Urinary bladder (tissue), 4 donors: ENCODE results near the gene RTN4R. TPM values are rescaled to one million over a fixed set of nuclear protein-coding genes. Genes with fewer than 3 reads are reported as not detected.
"Not testable (repeated sequence)": the region's sequence is repeated elsewhere in the genome, so short reads cannot be mapped to it uniquely, and the experiment has no call there.

Experiments
- DNase-seq: peaks from one replicate; pipeline ENCODE4 v3.0.0-alpha.2; 2015; ENCODE audit errors: extremely low spot score
- H3K27ac ChIP-seq: one replicate; pipeline ENCODE4 v1.5.1; 2013; ENCODE audit warnings: low read depth, mild to moderate bottlenecking, moderate library complexity
- H3K36me3 ChIP-seq: one replicate; pipeline ENCODE4 v1.6.1; 2013; ENCODE audit warnings: mild to moderate bottlenecking, moderate library complexity; ENCODE audit not compliant: insufficient read depth
- H3K4me1 ChIP-seq: one replicate; pipeline ENCODE4 v1.6.1; 2013; ENCODE audit warnings: mild to moderate bottlenecking, moderate library complexity; ENCODE audit not compliant: insufficient read depth
- H3K4me3 ChIP-seq: one replicate; pipeline ENCODE4 v1.5.1; 2013; ENCODE audit warnings: low read depth, low read length
- WGBS: extraction: QIAGEN DNeasy Blood & Tissue Kit; methylation state at CpG from one replicate; pipeline ENCODE4 v1.1.7; 2013; 5-methylcytosine and 5-hydroxymethylcytosine counted together
- polyA plus RNA-seq: library from polyadenylated mRNA; stranded (reverse); fragments of 200-250 nt; gene quantifications from one replicate; pipeline ENCODE4 v1.2.3, GENCODE V29; 2013
- total RNA-seq: library from RNA; depleted of rRNA; stranded (reverse); fragments of >200 nt; gene quantifications from one replicate; pipeline ENCODE4 v1.2.3, GENCODE V29; 2014
- donor health status: healthy with polysubstance abuse.
- donor health status: healthy.

RTN4R gene
- total and polyA plus RNA-seq, 2 donors, result 1.1 to 3.1 TPM

- no peak overlapping the region for H3K27ac ChIP-seq
- 96% methylated on average over 13 of the region's 13 CpGs for WGBS
- no peaks in the 10 kb centered on the region for H3K4me1 ChIP-seq
- H3K4me3 ChIP-seq, result no peak overlapping the region
- no peak for DNase-seq
- no peaks in the 10 kb centered on the region for H3K36me3 ChIP-seq
Measured at GRCh38 chr22:20275836-20276235, 7.7 kb upstream of the RTN4R start.

DNA sequence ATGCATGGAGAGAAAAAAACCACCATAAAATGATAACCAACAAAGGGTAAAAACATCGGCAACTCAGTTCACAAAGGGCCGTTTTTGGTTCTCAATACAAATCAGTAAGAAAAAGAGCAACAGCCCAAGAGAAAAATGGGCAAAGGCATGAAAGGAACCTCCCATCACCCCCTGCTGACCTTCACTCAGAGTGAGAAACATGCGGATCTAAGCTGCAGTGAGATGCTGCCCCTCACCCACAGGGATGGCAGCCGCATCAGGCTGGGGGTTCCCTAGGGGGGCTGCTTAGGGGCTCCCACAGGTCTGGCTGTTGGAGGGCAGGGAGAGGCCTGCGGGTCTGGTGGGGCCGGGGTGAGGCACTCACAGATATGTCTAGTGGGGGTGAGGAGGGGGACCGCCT lies 7.2 kb upstream of the RTN4R start:
- WGBS, result 85% methylated on average over 5 of the region's 7 CpGs
- not testable (repeated sequence) for DNase-seq, H3K4me3 ChIP-seq, H3K27ac ChIP-seq, H3K4me1 ChIP-seq, H3K36me3 ChIP-seq

DNA sequence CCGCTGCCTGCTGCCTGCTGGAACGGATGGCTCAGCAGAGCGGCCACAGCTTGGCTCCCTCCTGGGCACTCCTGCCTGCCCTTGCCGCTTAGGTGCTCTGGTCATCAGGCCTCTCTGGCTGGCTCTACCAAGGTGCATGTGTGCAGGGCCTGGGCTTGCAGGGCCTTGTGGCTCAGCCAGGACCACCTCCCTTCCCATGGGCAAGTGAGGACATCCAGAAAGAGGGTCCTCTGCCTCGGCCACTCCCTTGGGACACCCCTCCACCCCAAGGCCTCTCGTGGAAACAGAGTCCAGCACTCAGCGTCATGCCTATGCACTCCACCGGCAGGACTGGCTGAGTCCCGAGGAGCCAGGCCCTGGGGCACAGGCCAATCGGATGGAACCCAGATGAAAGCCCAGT lies 6.3 kb upstream of the RTN4R start:
- H3K4me3 ChIP-seq, H3K4me1 ChIP-seq, H3K27ac ChIP-seq, DNase-seq, H3K36me3 ChIP-seq: not testable (repeated sequence)
- WGBS, result 92% methylated on average over 9 of the region's 10 CpGs

DNA sequence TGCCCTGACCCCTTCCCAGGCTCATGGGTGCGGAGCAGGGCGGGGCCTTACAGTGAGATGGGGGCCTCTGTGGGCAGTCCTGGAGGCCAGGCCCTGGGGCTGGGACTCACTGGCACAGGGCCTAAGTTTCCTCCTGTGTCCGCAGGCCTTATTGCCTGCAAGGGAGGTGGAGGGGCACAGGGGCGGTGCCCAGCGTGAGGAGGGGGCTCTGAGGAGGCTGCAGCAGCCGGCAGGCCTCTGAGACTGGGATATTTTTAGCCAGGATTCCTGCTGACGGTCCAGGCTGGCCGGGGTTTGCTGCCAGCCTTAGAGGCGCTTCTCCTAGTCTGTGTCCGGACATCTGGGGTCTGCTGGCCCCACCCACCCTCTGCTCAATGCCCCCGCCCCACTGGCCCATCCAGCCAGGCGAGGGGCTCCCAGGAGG lies 5.7 kb upstream of the RTN4R start:
- H3K4me3 ChIP-seq, result no peak overlapping the region
- WGBS, result 43% methylated on average over 12 of the region's 12 CpGs
- H3K4me1 ChIP-seq, result no peaks in the 10 kb centered on the region
- H3K36me3 ChIP-seq, result no peaks in the 10 kb centered on the region
- no peak overlapping the region for H3K27ac ChIP-seq
- no peak for DNase-seq

GRCh38 chr22:20272700-20273099 lies 4.6 kb upstream of the RTN4R start:
- Histone ChIP-seq H3K27ac (no peak overlapping the region), H3K4me3 (no peak overlapping the region), H3K4me1 (peaks cover 2% of the 10 kb centered on the region), H3K36me3 (no peaks in the 10 kb centered on the region)
- DNase-seq, result no peak
- WGBS, result 87% methylated on average over 13 of the region's 13 CpGs

- H3K27ac ChIP-seq, result no peak overlapping the region
- no peak for DNase-seq
- no peaks in the 10 kb centered on the region for H3K36me3 ChIP-seq
- WGBS, result 92% methylated on average over 9 of the region's 9 CpGs
- H3K4me3 ChIP-seq, result no peak overlapping the region
- peaks cover 5% of the 10 kb centered on the region for H3K4me1 ChIP-seq
Measured at GRCh38 chr22:20272174-20272573, 4.1 kb upstream of the RTN4R start.

DNA sequence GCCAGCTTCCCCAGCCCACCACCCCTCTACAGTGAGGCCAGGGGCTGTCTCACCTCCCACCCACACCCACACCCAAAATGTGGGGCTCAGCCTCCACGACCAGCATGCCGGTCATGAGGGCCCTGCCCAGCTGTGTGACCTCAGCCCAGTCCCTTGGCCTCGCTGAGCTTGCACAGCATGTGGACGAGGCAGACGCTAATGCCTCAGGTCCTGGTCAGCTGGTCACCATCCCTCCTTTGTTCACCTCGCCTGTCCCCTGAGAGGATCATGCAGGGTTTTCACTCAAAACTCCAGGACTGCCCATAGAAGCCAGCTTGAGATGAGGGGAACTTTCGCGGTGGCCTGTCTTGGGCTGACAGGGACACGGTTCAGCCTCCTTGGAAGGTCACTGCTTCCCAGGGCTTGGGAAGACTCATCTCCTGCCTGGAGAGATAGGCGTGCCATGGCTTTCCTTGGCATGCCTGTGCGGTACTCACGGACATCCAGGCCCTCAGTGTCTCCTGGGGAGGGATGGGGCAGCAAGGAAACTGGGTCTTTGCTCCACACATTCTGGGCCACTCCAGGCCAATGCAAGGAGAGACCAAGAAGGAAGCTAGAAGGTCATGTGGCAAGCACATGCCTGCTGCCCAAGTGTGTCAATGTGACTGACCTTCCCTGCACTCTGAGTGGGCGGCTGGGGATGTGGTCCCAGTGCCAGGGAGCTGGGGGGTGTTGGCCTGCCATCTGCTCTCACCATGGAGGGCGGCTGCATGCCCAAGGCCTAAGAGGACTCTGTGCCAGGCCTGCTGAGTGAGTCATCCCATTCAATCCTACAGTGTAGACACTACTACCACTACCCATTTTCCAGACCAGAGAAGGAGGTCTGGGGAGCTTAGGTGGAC lies 3.2 kb upstream of the RTN4R start:
- H3K36me3 ChIP-seq, result no peaks in the 10 kb centered on the region
- no peak for DNase-seq
- peaks cover 5% of the 10 kb centered on the region for H3K4me1 ChIP-seq
- H3K27ac ChIP-seq, result no peak overlapping the region
- WGBS, result 90% methylated on average over 12 of the region's 14 CpGs
- H3K4me3 ChIP-seq, result no peak overlapping the region

DNA sequence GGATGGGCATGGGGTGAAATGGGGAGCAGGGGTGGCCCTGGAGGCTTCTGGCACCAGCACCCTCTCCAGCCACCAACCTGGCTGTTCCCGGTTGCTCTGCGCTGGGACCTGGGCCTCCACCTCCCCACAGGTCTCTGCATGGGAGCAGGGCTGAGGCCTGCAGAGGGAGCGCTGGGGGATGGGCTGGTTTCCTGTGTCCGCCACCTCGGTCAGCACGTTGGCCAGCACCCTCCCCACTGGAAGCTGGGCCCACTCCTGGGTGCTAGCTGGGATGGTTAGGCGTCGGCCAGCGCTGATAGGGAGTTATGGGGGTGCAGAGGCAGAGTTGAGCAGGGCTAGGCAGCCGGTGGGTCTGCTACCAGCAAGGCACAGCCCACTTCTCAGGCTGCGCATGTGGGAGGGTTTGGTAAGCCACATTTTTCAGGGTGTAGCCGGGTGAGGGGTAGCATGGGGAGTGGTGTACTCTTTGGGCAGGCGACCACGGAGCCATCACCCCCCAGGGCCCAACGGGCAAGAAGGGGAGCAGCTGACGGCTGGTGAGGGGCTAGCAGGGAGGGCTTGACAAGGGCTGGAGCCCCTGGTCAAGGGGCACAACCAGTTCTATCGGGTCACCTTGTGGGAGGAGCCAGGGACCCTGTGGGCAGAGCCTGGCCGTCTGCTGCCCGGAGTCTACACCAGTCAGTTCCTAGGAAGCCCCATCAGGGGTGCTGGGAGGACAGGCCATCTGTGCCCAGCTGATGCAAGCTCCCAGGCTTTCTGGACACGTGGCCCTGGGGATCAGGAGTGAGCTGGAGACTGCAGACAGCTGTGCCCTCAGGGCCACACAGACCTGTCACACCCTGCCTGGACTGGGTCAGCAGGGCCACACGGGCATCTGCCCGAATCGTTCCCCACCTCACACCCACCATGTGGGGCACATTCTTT lies 2.3 kb upstream of the RTN4R start:
- DNase-seq, H3K27ac ChIP-seq, H3K36me3 ChIP-seq, H3K4me3 ChIP-seq, H3K4me1 ChIP-seq: not testable (repeated sequence)
- WGBS, result 78% methylated on average over 23 of the region's 23 CpGs

- WGBS, result 85% methylated on average over 8 of the region's 8 CpGs
- not testable (repeated sequence) for H3K4me1 ChIP-seq, H3K36me3 ChIP-seq, DNase-seq, H3K4me3 ChIP-seq, H3K27ac ChIP-seq
Measured at GRCh38 chr22:20269673-20270072, 1.6 kb upstream of the RTN4R start.

- DNase-seq, H3K36me3 ChIP-seq, H3K4me1 ChIP-seq, H3K4me3 ChIP-seq, H3K27ac ChIP-seq: not testable (repeated sequence)
- WGBS, result 98% methylated on average over 4 of the region's 4 CpGs
Measured at GRCh38 chr22:20269201-20269600, 1.1 kb upstream of the RTN4R start.

- Histone ChIP-seq H3K4me1 (peaks cover 5% of the 10 kb centered on the region), H3K27ac (no peak overlapping the region), H3K36me3 (no peaks in the 10 kb centered on the region), H3K4me3 (peak overlapping the region; percentile 51)
- WGBS, result 2% methylated on average over 101 of the region's 101 CpGs
- DNase-seq, result no peak
Measured at GRCh38 chr22:20267441-20268278, 458 bp downstream of the RTN4R start.

- not testable (repeated sequence) for DNase-seq, H3K36me3 ChIP-seq, H3K4me1 ChIP-seq, H3K27ac ChIP-seq, H3K4me3 ChIP-seq
- WGBS, result 65% methylated on average over 33 of the region's 33 CpGs
Measured at GRCh38 chr22:20266667-20267440, 1.3 kb downstream of the RTN4R start.
